ENCODE data around the gene TUBA1C.
A peak's percentile ranks its signal among the peaks of the same experiment; 100 is the strongest.
"Not testable (repeated sequence)": the region's sequence is repeated elsewhere in the genome, so short reads cannot be mapped to it uniquely, and the experiment has no call there.

Gene TUBA1C

DNA sequence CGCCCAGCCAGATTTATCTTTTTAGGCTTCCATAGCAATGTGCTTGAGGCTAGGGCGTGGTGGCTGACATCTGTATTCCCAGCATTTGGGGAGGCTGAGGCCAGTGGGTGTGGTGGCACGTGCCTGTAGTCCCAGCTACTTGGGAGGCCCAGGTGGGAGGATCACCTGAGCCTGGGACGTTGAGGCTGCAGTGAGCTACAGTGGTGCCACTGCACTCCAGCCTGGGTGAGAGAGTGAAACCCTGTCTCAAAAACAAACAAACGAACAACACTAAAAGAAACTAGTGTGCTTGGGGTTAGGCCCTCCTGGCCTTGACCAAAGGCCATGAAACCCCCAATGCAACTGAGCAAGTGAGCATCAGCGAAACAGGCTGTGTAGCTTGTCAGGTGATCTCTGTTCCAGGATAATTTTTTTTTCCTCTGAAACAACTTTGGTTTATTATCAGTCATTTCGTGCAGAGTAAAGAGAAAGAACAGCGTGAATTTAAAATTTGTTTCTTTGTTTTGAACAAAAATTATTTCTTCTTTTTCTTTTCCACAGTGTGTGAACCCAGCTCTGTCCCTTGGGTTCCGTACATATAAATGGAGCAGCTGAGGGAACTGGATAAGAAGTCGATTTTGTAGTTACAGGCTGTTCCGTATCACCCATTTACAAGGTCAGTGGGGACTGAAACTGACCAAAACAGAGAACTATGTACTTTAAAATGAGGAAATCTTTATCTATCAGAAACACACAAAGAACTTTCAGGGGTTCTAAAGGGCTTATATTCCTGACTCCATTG, 8.8 kb upstream of the TUBA1C start:
- no peak for DNase-seq (ENCODE audit: low read depth)

DNA sequence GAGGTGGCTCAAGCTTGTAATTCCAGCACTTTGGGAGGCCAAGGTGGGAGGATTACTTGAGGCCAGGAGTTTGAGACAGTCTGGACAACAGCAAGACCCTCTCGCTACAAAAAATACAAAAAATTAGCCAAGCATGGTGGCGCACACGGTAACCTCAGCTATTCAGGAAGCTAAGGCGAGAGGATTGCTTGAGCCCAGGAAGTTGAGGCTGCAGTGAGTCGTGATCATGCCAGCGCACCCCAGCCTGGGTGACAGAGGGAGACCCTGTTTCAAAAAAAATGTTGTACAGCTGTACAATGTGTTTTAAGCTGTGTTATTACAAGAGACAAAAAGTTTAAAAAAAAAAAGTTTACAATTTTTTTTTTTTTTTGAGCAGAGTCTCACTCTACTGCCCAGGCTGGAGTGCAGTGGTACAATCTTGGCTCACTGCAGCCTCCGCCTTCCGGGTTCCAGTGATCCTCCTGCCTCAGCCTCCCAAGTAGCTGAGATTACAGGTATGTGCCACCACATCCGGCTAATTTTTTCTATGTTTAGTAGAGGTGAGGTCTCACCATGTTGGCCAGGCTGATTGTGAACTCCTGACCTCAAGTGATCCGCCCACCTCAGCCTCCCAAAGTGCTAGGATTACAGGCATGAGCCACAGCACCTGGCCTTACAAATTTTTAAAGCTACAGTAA, 7.2 kb upstream of the TUBA1C start:
- not testable (repeated sequence) for DNase-seq (ENCODE audit: low read depth)

DNA sequence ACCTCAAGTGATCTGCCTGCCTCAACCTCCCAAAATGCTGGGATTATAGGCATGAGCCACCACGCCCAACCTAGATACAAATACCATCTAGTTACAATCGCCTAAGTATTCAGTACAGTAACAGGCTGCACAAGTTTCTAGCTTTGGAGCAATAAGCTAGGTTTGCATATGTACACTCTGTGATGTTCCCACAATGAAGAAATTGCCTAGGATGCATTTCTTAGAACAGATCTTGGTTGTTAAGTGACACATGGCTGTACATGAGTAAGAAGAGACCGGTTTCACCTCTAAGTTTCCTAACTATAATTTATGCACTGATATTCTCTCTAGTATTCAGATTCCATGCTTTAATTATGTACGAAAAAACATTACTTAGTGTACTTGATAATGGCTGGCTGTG, 5.4 kb upstream of the TUBA1C start:
- no peak for DNase-seq (ENCODE audit: low read depth)

DNA sequence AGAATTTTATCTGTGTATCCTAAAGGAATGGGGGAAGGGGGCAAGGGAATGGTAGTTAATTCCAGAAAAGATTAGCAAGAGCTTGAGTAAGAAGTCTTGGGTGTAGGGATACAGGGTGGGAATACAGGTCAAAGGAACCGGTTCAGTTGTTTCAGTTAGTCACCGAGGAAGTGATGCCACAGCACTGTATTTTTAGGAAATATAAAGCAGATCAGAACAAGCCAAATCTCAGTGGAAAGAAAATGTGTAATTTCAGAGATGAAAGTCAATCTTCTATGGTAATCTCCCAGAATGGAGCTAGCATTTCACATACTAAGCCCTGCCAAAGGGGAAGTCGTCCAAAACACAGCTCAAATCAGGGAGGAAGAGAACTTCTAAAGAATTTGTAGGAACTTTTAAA, 4.7 kb upstream of the TUBA1C start:
- DNase-seq (ENCODE audit: low read depth), result peak; percentile 85

DNA sequence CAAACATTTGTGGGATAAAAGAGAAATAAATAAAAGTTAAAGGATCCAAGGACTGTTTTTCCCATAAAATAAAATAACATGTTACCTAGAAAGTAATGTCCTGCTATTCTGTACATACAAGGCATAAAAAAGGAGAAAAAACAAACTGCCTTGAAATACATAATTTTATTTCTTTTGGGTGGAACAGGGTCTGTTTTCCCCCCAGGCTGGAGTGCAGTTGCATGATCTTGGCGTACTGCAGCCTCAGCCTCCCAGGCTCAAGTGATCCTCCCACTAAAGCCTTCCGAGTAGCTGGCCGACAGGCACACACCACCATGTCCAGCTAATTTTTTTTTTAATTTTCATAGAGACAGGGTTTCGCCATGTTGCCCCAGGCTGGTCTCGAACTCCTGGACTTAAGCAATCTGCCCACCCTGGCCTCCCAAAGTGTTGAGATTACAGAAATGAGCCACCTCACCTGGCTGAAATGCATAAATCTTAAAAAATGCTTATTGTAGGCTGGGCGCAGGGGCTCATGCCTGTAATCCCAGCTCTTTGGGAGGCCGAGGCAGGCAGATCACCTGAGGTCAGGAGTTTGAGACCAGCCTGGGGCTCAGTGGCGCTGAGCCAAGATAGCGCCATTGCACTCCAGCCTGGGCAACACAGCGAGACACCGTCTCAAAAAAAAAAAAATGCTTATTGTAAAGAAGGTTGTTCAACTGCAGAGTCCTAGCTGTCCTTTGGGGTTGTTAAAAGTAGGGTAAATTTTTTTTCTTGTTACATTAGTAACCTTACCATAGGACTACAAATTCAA, 4.1 kb upstream of the TUBA1C start:
- DNase-seq (ENCODE audit: low read depth), result no peak

DNA sequence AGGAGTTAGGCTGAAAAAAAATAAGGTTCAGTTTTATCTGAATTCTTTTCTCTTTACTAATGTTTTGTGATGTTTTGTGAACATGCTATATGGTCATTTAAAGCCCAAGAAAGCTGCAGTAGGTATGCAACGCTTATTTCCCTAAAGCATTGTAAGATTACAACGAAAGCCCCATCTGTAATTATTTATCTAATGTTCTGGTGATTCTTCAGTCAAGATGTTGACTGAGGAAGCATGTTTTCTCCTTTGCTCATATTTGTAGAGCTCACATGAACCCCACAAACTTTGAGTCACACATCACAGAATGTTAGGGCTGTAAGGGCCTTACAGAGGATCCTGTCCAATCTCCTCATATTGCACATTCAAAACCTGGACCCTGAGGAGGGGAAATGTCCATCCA, 3.2 kb upstream of the TUBA1C start:
- DNase-seq (ENCODE audit: low read depth), result no peak

DNA sequence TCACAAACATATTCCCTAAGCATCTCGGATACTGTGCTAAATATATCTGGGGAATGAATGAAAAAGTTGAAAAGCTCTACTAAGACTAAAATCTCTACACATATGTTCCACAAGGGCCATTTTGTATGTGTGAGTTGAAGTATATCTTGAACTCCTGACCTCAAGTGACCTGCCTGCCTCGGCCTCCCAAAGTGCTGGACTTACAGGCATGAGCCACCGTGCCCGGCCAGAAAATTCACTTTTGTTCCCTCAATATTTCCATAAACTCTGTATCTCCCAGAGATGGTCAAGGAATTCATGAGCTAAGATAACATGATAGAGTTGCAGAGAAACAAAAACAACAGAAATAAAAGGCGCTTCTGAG, 1.5 kb upstream of the TUBA1C start:
- no peak for DNase-seq (ENCODE audit: low read depth)

DNA sequence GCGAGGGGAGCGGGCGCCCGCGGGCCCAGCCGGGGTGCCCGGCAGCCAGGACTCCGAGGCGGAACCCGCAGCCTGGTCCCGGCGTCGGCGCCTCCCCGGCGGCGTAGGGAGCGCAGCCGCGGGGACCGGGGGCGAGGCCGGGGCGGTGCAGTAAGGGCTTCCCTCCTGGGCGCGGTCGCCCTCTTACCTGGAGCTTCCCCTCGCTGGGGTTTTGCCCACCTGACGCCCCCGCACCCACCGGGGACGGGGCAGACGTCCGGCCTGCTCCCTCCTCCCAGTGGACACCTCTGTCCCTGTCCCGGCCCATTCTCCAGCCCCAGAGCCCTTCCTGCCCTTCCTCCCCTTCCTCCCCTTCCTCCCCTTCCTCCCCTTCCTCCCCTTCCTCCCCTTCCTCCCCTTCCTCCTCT, 413 bp upstream of the TUBA1C start:
- DNase-seq (ENCODE audit: low read depth), result no peak

DNA sequence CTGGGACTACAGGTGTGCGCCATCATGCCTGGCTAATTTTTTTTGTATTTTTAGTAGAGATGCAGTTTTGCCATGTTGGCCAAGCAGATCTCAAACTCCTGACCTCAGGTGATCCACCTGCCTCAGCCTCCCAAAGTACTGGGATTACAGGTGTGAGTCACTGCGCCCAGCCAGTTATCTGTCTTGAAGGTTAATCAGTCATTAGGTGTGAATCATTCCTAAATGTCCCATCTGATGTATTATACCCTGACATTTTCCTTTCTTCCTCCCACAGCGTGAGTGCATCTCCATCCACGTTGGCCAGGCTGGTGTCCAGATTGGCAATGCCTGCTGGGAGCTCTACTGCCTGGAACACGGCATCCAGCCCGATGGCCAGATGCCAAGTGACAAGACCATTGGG, 4.3 kb downstream of the TUBA1C start:
- not testable (repeated sequence) for DNase-seq (ENCODE audit: low read depth)

DNA sequence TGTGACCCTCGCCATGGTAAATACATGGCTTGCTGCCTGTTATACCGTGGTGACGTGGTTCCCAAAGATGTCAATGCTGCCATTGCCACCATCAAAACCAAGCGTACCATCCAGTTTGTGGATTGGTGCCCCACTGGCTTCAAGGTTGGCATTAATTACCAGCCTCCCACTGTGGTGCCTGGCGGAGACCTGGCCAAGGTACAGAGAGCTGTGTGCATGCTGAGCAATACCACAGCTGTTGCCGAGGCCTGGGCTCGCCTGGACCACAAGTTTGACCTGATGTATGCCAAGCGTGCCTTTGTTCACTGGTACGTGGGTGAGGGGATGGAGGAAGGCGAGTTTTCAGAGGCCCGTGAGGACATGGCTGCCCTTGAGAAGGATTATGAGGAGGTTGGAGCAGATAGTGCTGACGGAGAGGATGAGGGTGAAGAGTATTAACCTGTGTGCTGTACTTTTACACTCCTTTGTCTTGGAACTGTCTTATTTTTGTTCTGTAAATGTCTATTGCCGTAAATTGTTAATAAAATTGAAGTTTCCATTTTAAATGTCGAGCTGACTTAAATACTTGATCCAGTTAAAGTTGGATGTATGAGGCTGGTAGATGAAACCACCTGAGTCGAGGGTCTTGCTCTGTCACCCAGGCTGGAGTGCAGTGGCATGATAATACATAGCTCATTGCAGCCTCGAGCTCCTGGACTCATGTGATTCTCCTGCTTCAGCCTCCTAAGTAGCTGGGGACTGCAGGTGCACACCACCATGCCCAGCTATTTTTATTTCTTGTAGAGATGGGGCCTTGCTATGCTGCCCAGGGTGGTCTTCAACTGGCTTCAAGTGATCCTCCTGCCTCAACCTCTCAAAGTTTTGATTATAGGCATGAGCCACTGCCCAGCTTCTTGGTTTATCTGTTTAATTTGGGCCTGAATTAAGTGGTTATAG, 8.2 kb downstream of the TUBA1C start:
- DNase-seq (ENCODE audit: low read depth), result no peak

DNA sequence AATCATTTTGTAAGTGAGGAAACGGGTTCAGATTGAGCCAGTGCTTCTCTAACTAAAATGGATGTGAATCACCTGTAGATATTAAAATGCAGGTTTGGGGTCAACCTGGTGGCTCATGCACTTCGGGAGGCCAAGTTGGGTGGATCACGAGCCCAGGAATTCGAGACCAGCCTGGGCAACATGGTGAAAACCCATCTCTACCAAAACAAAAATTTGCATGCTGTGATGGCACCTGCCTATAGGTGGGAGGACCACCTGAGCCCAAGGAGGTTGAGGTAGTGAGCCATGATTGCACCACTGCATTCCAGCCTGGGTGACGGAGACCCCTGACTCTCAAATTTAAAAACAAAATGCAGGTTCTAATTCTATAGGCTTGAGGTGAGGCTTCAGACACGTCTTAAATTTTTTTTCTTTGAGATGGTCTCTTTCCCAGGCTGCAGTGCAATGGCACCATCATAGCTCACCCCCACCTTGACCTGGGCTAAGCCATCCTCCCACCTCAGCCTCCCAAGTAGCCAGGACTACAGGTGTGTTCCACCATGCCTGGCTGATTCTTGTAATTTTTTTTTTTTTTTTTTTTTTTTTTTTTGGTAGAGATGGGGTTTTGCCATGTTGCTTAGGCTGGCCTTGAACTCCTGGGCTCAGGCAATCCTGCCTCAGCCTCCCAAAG, 9.0 kb downstream of the TUBA1C start:
- no peak for DNase-seq (ENCODE audit: low read depth)

DNA sequence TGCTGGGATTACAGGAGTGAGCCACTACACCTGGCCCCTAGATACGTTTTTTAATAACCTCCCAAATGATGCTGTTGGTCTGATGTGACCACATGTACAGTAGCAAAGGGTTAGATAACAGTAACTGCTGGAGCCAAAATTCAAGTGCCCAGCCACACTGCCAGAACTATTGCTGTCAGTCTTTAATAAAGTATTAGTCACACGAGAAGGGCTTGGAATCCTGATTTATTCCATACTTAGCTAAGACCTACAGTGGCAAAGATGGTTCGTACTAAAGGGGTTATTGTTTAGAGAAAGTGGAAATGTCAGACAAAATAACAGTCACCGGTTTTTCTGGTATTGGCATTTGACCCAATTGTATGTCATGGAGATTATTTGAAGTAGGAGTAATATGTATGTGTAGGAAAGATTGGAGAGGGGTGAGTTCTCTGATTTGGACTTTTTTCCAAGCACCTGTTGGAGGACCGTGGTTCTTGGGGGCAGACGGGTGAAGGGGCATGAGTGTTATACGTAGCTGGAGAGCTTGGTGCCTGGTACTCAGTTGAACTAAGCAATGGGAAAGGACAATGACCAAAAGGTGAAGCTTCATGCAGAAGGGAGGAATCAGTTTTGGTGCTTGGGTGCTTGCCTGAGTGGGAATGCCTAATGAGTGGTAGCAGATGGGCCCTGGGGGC, 9.7 kb downstream of the TUBA1C start:
- no peak for DNase-seq (ENCODE audit: low read depth)

DNA sequence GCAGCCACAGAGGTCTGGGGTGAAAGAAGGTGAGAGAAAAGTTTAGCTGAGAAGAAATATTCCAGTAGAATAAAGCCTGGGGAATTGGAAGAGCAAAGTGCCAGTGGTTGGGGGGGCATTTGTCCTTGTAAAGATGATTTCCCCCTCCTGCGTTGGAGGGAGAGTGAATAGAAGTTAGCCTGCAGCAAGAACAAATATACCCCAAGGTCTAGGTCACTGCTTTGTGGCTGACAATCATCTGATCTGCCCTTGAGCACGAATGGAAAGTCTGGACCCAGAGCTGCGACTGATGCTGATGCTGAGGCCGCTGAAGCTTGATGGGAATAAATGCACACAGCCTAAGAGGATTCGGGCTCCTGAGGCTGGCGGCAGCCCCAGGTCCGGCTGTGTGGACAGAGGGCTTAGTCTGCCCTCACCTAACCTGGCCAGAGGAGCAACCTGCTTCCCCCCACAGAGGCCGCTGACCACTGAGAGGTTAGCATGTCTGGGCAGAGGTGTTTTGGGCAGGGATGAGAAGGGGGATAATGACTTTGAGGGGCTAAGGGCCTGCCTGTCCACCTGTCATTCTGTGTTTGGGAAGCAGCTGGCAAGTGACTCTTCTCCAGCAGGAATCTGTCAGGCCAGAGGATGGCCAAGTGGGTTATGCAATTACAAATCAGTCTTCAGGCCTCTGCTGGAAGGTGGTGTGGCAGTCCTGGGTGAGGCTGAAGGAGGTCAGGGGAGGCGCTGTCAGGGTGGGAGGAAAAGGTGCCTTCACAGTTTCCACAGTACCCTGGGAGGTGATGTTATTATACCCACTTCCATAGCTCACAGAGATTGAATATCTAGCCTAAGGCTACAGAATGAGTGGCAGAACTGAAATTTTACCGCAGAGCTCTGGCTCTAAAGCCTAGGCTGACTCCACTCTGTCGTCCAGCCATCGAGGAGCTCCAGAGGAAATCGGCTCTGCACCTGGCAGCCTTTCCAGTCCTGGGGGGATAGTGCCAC, 11.7 kb downstream of the TUBA1C start:
- no peak for DNase-seq (ENCODE audit: low read depth)

DNA sequence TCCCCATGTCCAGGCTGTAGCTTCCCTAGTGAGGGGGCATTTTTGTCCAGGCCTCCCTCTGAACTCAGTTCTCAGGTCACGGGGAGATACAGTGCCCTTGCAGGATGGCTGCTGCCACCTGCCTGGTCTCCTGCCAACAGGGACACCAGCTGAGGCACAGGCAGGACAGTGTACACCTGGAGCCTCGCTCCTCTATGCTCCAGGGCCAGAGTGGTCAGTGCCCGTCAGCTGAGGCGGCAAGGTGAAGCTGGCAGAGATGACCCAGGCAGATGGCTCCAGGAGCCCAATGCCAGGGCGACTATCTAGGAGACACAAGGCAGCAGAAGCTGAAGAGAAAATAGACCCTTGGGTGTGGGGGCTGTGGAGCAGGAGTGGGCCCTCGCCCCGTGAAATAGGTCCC, 12.6 kb downstream of the TUBA1C start:
- DNase-seq (ENCODE audit: low read depth), result no peak

DNA sequence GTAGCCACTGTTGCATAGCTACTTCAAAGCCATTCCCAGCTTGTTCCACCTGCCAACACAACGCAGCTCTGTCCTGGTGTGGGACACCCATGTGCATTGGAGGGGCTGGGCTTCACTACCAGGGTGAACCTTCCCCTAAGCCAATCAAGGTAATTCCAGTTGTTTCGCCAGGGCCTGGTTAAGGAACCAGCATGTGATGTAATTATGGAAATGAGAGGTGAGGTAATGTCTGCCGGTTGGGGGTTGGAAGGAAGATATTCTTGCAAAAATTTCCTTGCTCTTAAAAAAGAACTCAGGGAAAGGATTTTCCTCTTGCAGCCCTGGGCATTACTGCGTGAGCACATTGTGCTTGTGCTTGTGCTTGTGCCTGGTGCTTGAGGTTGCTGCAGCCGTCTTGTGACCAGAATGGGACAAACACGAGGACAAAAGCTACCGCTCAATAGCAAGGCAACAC, 14.9 kb downstream of the TUBA1C start:
- no peak for DNase-seq (ENCODE audit: low read depth)

DNA sequence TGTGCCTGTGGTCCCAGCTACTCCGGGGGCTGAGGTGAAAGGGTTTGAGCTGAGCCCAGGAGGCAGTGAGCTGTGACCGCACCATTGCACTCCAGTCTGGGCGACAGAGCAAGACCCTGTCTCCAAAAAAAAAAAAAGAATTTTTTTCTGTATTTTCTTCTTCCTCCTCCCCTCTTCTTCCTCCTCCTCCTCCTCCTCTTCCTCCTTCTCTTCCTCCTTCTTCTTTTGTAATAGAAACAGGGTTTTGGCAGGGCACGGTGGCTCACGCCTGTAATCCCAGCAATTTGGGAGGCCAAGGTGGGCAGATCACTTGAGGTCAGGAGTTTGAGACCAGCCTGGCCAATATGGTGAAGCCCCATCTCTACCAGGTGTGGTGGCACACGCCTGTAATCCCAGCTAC, 15.7 kb downstream of the TUBA1C start:
- not testable (repeated sequence) for DNase-seq (ENCODE audit: low read depth)

DNA sequence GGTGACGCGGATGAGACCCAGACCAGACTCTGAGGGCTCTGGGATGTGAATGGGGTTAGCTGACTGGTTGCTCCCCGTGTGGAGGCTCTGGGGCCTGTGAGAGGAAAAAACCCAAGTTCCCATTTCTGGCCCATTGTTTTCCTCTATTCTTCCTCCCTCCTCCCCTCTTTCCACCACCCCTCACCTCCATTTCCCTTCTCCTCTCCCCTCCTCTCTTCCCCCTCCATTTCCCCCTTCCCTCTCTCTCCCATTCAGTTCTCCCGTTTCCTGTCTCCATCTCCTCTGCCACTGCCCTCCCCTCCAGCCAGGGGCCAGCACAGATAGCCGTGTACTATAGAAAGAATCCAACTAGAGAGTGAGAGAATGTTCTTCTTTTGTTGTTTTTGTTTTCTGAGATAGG, 17.4 kb downstream of the TUBA1C start:
- no peak for DNase-seq (ENCODE audit: low read depth)

DNA sequence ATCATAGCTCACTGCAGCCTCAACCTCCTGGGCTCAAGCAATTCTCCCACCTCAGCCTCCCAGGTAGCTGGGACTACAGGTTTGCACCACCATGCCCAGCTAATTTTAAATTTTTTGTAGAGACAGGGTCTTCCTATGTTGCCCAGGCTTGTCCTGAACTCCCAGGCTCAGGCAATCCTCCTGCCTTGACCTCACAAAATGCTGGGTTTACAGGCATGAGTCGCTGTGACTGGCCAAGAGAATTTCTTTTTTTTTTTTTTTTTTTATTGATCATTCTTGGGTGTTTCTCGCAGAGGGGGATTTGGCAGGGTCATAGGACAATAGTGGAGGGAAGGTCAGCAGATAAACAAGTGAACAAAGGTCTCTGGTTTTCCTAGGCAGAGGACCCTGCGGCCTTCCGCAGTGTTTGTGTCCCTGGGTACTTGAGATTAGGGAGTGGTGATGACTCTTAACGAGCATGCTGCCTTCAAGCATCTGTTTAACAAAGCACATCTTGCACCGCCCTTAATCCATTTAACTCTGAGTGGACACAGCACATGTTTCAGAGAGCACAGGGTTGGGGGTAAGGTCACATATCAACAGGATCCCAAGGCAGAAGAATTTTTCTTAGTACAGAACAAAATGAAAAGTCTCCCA, 18.0 kb downstream of the TUBA1C start:
- not testable (repeated sequence) for DNase-seq (ENCODE audit: low read depth)

All from stromal cell of bone marrow (primary cell).